HUDEP-2 (cell line): ENCODE results near the gene NF1.
A peak's percentile ranks its signal among the peaks of the same experiment; 100 is the strongest.
"Not testable (repeated sequence)": the region's sequence is repeated elsewhere in the genome, so short reads cannot be mapped to it uniquely, and the experiment has no call there.

ENCODE experiments used
- DNase-seq, 76 experiments: peaks; one replicate each; lab custom pipeline; 2025; ENCODE audit not compliant: unreplicated experiment in 76 of 76; lab: John Stamatoyannopoulos, UW

NF1 gene

GRCh38 chr17:31074772-31075555 lies 19.8 kb upstream of the NF1 start:
- no peak for DNase-seq

GRCh38 chr17:31078290-31078689 lies 16.5 kb upstream of the NF1 start:
- DNase-seq: no peak

GRCh38 chr17:31079731-31080130 lies 15.0 kb upstream of the NF1 start:
- DNase-seq: no peak

GRCh38 chr17:31085563-31085962 lies 9.2 kb upstream of the NF1 start:
- DNase-seq: peak in 6 of 76 experiments; percentile 3 to 18 (median 6)

GRCh38 chr17:31089471-31089870 lies 5.3 kb upstream of the NF1 start:
- DNase-seq: no peak

- not testable (repeated sequence) for DNase-seq
These were observed 4.1 kb upstream of the NF1 start for GRCh38 chr17:31090650-31091049.

- no peak for DNase-seq
These were observed 2.2 kb upstream of the NF1 start for GRCh38 chr17:31092475-31093064.

GRCh38 chr17:31093866-31094599 lies 744 bp upstream of the NF1 start:
- no peak for DNase-seq

GRCh38 chr17:31095236-31096105 lies 694 bp downstream of the NF1 start:
- DNase-seq: peak in 3 of 76 experiments; percentile 10 to 17 (median 17)

- DNase-seq: no peak
These were observed 1.3 kb downstream of the NF1 start for GRCh38 chr17:31096106-31096436.

GRCh38 chr17:31099016-31099415 lies 4.2 kb downstream of the NF1 start:
- no peak for DNase-seq

- DNase-seq: no peak
These were observed 6.2 kb downstream of the NF1 start for GRCh38 chr17:31100840-31101459.

GRCh38 chr17:31101943-31102342 lies 7.2 kb downstream of the NF1 start:
- DNase-seq: no peak

GRCh38 chr17:31105991-31106390 lies 11.2 kb downstream of the NF1 start:
- no peak for DNase-seq

- no peak for DNase-seq
These were observed 16.4 kb downstream of the NF1 start for GRCh38 chr17:31111183-31111582.

- DNase-seq: no peak
These were observed 17.4 kb downstream of the NF1 start for GRCh38 chr17:31112001-31112661.

GRCh38 chr17:31113368-31113767 lies 18.6 kb downstream of the NF1 start:
- not testable (repeated sequence) for DNase-seq

GRCh38 chr17:31113939-31114338 lies 19.2 kb downstream of the NF1 start:
- DNase-seq: no peak

GRCh38 chr17:31114956-31115555 lies 20.3 kb downstream of the NF1 start:
- DNase-seq: no peak
